ENCODE measurements around the gene NELL1.

GRCh38 chr11:21427726-21428125 lies 758.3 kb downstream of the NELL1 start:
- TF ChIP-seq POLR2A (IDR thresholded peaks at IDR 0.05) (no peak), POLR2AphosphoS5 (IDR thresholded peaks at IDR 0.05) (no peak), CTCF (IDR thresholded peaks at IDR 0.05) (no peak), EP300 (IDR thresholded peaks at IDR 0.05) (no peak)
